Measurements from ENCODE around the gene SSBP4.

DNA sequence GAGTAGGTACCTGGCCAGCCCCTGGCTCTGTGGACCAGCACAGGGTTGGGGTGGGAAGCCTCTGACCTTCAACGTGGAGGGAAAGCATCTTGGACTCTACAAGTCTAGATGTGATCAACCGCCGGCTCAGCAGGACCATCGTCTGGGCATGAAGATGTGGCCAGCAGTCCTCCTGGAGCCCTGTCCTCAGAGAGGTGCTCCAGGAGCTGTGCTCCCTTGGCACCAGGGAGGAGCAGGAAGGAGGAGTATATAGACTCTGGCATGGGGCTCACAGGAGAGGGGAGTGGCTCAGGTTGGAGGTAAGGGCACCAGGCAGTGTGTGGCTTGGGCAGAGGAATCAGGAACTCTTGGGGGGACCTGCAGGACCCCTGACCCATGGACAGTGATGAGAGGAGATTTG, 37.1 kb downstream of the SSBP4 start:
- TF ChIP-seq, protein P1, sequence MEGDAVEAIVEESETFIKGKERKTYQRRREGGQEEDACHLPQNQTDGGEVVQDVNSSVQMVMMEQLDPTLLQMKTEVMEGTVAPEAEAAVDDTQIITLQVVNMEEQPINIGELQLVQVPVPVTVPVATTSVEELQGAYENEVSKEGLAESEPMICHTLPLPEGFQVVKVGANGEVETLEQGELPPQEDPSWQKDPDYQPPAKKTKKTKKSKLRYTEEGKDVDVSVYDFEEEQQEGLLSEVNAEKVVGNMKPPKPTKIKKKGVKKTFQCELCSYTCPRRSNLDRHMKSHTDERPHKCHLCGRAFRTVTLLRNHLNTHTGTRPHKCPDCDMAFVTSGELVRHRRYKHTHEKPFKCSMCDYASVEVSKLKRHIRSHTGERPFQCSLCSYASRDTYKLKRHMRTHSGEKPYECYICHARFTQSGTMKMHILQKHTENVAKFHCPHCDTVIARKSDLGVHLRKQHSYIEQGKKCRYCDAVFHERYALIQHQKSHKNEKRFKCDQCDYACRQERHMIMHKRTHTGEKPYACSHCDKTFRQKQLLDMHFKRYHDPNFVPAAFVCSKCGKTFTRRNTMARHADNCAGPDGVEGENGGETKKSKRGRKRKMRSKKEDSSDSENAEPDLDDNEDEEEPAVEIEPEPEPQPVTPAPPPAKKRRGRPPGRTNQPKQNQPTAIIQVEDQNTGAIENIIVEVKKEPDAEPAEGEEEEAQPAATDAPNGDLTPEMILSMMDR (IDR thresholded peaks at IDR 0.05), result no peak
- TF ChIP-seq POLR2A (IDR thresholded peaks at IDR 0.05), result no peak
